Stimulated activated CD4-positive, alpha-beta T cell treated with anti-CD3 and anti-CD28 coated beads, Interleukin-4, amount 100 ng/mL, for 48 hours (primary cell): Measurements from ENCODE around the gene UPK3BL2.
"Not testable (repeated sequence)": the region's sequence is repeated elsewhere in the genome, so short reads cannot be mapped to it uniquely, and the experiment has no call there.

Source experiments
- DNase-seq, 2 donors: peaks; one replicate each; pipeline ENCODE4 v3.0.0-alpha.2; 2020; ENCODE audit warnings: low read depth in 2 of 2

UPK3BL2 gene

DNA sequence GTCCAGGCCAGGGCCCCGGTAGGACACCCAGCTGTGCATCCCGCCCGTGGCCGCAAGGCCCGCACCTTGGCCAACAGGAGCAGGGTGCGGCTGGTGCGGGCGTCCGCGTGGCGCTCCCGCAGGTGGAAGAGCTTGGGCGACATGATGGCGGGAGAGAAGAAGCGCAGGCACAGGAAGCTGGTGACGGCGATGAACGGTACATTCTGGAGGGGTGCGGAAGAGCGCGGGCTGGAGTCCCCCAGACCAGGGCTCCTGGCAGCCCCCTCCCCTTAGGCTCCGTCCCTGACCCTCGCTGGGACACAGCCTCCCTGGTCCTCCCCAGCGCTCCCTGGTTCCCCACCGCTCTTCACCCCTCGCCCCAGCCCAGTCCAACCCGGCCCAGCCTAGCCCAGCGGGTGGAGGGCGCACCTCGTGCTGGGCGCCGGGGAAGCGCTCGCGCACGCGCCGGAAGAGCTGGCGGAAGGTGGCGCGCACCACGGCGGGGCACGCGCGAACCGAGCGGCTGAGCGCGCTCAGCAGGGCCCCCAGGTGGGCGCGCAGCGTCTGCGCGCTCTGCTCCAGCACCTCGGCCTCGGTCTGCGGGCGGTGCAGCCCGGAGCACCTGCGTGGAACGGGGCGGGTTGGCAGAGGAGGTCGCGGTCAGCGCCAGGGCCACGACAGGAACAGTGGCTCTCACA, 48.9 kb downstream of the UPK3BL2 start:
- not testable (repeated sequence) for DNase-seq

DNA sequence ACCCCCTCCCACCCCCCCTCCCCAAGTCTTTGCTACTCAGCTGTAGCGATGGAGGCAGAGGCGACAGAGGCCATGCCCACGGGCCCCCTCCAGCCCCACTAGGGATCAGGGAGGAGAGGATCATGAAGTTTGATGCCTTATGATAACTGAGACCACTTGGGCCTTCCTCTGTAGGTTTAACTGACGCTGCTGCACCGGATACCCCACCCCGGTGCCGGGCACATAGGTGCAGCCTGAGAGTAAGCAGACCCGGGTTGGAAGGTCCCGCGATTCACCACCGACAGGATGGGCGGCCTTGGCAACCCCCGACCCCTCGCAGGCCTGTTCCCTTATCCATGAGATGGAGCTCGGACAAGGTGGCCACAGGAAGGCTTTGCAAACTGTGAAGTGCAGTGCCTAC, 49.5 kb downstream of the UPK3BL2 start:
- DNase-seq: not testable (repeated sequence)

DNA sequence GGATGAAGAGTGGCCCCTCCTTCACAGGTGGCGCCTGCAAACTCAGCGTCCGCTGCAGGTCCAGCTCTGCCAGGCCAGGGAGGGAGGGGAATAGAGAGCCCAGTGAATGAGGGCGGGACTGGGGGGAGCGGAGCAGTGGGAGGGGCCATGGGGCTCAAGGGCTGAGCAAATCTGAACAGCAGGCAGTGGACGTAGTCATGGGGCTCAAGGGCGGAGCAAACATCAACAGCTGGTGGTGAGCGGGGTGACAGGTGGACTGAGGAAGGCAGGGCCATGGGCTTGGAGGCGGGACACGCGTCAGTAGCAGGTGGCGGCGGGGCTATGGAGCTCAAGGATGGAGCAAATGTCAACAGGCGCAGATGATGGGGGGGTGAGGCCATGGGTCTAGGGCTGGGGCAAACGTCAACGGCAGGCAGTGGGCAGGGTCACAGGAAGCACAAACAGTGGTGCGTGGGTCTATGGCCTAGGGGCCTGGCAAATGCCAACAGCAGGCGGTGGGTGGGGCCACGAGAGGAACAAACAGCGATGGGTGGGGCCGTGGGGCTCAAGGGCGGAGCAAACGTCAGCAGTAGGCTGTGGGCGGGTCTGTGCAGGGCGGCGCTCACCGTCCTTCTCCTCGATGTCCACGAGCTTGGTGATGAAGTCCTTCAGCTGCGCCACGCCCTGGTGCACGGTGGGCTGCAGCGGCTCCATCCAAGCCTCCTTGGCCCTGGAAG, 50.1 kb downstream of the UPK3BL2 start:
- DNase-seq: not testable (repeated sequence)

DNA sequence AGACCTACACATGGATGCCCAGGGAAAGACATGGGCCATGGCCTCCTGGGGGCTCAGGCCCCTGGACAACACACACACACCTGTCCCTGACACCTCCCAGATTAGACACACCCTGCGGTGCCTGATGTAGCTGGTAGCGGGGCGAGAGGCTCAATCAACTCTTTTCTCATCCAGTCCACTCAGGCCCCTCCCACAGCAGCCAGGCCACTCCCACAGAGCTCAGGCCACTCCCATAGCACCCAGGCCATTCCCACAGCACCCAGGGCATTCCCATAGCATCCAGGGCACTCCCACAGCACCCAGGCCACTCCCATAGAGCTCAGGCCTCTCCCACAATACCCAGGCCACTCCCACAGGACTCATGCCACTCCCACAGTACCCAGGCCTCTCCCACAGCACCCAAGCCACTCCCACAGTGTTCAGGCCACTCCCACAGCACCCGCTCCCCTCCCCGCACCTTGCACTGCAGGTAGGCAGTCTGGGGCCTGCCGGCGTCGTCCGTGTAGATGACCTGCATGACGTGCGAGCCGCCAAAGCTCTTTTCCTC, 52.9 kb downstream of the UPK3BL2 start:
- DNase-seq: peak; percentile 55 to 74
